ENCODE measurements around the gene HIBADH. TPM values are rescaled to one million over a fixed set of nuclear protein-coding genes. Genes with fewer than 3 reads are reported as not detected.
A peak's percentile ranks its signal among the peaks of the same experiment; 100 is the strongest.

HIBADH gene
- total RNA-seq, 1 experiment from 2014 or later: 31.2 TPM

DNA sequence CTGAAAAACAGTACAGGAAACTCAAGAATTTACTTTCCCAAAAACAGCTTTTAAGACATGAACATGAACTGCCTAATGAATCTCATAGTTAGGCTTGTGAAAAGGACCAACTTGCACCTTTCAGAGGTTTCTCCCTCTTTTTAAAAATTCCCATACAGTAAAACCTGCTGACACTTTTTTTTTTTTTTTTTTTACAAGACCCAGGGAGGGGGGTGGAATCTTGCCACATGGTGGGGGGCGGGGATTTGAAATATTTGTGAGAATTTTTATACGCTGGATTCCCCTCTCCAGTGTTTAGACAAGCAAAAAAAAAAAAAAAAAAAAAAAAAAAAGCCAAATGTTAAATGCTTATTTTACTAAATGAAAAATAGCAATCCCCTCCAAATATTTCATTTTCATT is 57.4 kb downstream of the HIBADH start:
- peak overlapping the region in 1 of 2 experiments; percentile 7; a peak in 2 of 4 replicates for H3K4me3 ChIP-seq (ENCODE audit: low read depth in 2 of 2, low read length in 2 of 2)
- TF ChIP-seq SIN3A (IDR thresholded peaks at IDR 0.05; ENCODE audit: borderline replicate concordance, insufficient read depth, low read depth, low read length) (no peak), REST (IDR thresholded peaks at IDR 0.05; ENCODE audit: insufficient read depth in 1 of 2, low read depth in 2 of 2, low read length in 1 of 2) (no peak), POLR2AphosphoS5 (IDR thresholded peaks at IDR 0.05; ENCODE audit: low read depth, low read length) (no peak), TCF7L2 (IDR thresholded peaks at IDR 0.05; ENCODE audit: low read depth, low read length) (no peak)
- TF ChIP-seq, protein P1, sequence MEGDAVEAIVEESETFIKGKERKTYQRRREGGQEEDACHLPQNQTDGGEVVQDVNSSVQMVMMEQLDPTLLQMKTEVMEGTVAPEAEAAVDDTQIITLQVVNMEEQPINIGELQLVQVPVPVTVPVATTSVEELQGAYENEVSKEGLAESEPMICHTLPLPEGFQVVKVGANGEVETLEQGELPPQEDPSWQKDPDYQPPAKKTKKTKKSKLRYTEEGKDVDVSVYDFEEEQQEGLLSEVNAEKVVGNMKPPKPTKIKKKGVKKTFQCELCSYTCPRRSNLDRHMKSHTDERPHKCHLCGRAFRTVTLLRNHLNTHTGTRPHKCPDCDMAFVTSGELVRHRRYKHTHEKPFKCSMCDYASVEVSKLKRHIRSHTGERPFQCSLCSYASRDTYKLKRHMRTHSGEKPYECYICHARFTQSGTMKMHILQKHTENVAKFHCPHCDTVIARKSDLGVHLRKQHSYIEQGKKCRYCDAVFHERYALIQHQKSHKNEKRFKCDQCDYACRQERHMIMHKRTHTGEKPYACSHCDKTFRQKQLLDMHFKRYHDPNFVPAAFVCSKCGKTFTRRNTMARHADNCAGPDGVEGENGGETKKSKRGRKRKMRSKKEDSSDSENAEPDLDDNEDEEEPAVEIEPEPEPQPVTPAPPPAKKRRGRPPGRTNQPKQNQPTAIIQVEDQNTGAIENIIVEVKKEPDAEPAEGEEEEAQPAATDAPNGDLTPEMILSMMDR (IDR thresholded peaks at IDR 0.05): no peak
- H3K27ac ChIP-seq (ENCODE audit: low read length): peak overlapping the region; percentile 48; the same call in 1 of the 2 replicates
- no peaks in the 10 kb centered on the region for H3K36me3 ChIP-seq (ENCODE audit: control insufficient read depth, insufficient read depth, low read length)
- intact Hi-C loops (cut with micrococcal nuclease; ENCODE audit: unreplicated experiment): loop anchor here (5.0 kb wide), 1 partner anchor 408 kb away; no protein-coding TSS in a partner anchor
- no peak for DNase-seq (ENCODE audit: low read depth, low spot score)
- H3K4me1 ChIP-seq (ENCODE audit: control insufficient read depth, insufficient read depth, low read length): peaks cover 50% of the 10 kb centered on the region
- ATAC-seq: no peak
- CTCF ChIA-PET: interaction anchor here (0.7 to 1.5 kb wide), 11 partner anchors 14 to 599 kb away, joined by 3 to 13 read pairs (median 6); no protein-coding TSS in a partner anchor
- no TSS peak for BruUV-seq (replicated peaks)
- H3K9me3 ChIP-seq (ENCODE audit: control insufficient read depth, insufficient read depth, low read depth, low read length): no peaks in the 10 kb centered on the region
- H3K27me3 ChIP-seq (ENCODE audit: control insufficient read depth, insufficient read depth, low read length): no peaks in the 10 kb centered on the region
- POLR2A ChIA-PET: interaction anchor here (0.7 kb wide), 1 partner anchor 35 kb away, joined by 3 read pairs; no protein-coding TSS in a partner anchor
- in situ Hi-C loops (cut with HindIII; ENCODE audit: low pct_unique_long_range_greater_than_20kb, low sequenced_read_pairs): no loop called here

DNA sequence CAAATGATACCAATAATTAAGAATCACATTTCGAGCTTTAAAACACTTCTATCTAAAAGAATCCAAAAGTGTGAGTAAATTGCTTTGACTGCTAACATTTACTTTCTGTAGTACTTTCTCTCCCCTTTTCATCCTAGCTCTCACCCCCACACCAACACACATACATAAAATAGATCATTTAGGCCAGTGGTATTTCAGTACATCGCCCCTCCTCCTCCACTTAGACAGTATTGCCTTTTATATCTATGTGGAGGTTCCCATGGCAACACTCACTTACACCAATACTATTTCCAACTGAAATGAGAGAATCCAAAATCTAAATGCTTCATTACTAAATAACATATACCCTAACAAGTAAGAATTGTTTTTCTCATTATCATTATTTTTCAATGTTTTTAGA is 58.9 kb downstream of the HIBADH start:
- no peaks in the 10 kb centered on the region for H3K9me3 ChIP-seq (ENCODE audit: control insufficient read depth, insufficient read depth, low read depth, low read length)
- no peak for DNase-seq (ENCODE audit: low read depth, low spot score)
- POLR2A ChIA-PET: no interaction called here
- ATAC-seq: no peak
- intact Hi-C loops (cut with micrococcal nuclease; ENCODE audit: unreplicated experiment) (no loop called here), in situ Hi-C loops (cut with HindIII; ENCODE audit: low pct_unique_long_range_greater_than_20kb, low sequenced_read_pairs) (no loop called here)
- no peaks in the 10 kb centered on the region for H3K27me3 ChIP-seq (ENCODE audit: control insufficient read depth, insufficient read depth, low read length)
- CTCF ChIA-PET: no interaction called here
- BruUV-seq (replicated peaks): no TSS peak
- H3K36me3 ChIP-seq (ENCODE audit: control insufficient read depth, insufficient read depth, low read length): no peaks in the 10 kb centered on the region
- peaks cover 44% of the 10 kb centered on the region for H3K4me1 ChIP-seq (ENCODE audit: control insufficient read depth, insufficient read depth, low read length)
- no peak overlapping the region for H3K27ac ChIP-seq (ENCODE audit: low read length)
- TF ChIP-seq REST (IDR thresholded peaks at IDR 0.05; ENCODE audit: insufficient read depth in 1 of 2, low read depth in 2 of 2, low read length in 1 of 2) (no peak), TCF7L2 (IDR thresholded peaks at IDR 0.05; ENCODE audit: low read depth, low read length) (no peak), SIN3A (IDR thresholded peaks at IDR 0.05; ENCODE audit: borderline replicate concordance, insufficient read depth, low read depth, low read length) (no peak), POLR2AphosphoS5 (IDR thresholded peaks at IDR 0.05; ENCODE audit: low read depth, low read length) (no peak)
- TF ChIP-seq, protein P1 (IDR thresholded peaks at IDR 0.05): no peak
- no peak overlapping the region for H3K4me3 ChIP-seq (ENCODE audit: low read depth in 2 of 2, low read length in 2 of 2)

Data from Panc1 (cell line).